GM12878 (cell line): ENCODE measurements around the gene CDYL2.

Experiments used
- CREB1 ChIP-seq: IDR thresholded peaks from 2 replicates; pipeline ENCODE4 v1.6.1; 2012; ENCODE audit warnings: low read depth, mild to moderate bottlenecking, inconsistent platforms
- GABPA ChIP-seq: IDR thresholded peaks from 2 replicates; pipeline ENCODE4 v1.6.1; 2014; ENCODE audit warnings: antibody characterized with exemption, low read depth, mild to moderate bottlenecking, inconsistent platforms
- MXI1 ChIP-seq: fragments of 150-350 bp; IDR thresholded peaks from 2 replicates; pipeline ENCODE4 v1.6.1; 2011; ENCODE audit warnings: low read depth, mild to moderate bottlenecking, inconsistent platforms, low read length, improper control_type of control experiment
- POLR2AphosphoS2 ChIP-seq: IDR thresholded peaks from 2 replicates; pipeline ENCODE4 v1.6.1; 2011; ENCODE audit warnings: low read depth, mild to moderate bottlenecking, low read length, improper control_type of control experiment, moderate library complexity
- POU2F2 ChIP-seq: IDR thresholded peaks from 3 replicates; pipeline ENCODE4 v1.6.1; 2011; ENCODE audit warnings: low read depth, mild to moderate bottlenecking, low read length, borderline replicate concordance
- SIN3A ChIP-seq: IDR thresholded peaks from 2 replicates; pipeline ENCODE4 v1.6.1; 2012; ENCODE audit warnings: low read depth, low read length, improper control_type of control experiment
- SMC3 ChIP-seq: IDR thresholded peaks from 2 replicates; pipeline ENCODE4 v1.6.1; 2011; ENCODE audit warnings: low read length, improper control_type of control experiment, borderline replicate concordance
- TCF12 ChIP-seq: IDR thresholded peaks from 2 replicates; pipeline ENCODE4 v1.6.1; 2011; ENCODE audit warnings: low read depth, mild to moderate bottlenecking, low read length
- ZNF274 ChIP-seq: IDR thresholded peaks from one replicate; pipeline ENCODE4 v1.8.0; 2011; ENCODE audit not compliant: insufficient read length, insufficient read depth
- TF ChIP-seq, protein P1 (sequence below), 3 experiments: IDR thresholded peaks in 2 of 3; conservative IDR thresholded peaks in 1 of 3; 2 replicates each; pipeline ENCODE4 v1.5.1; 2011; ENCODE audit warnings: low read depth in 3 of 3, low read length in 3 of 3, mild to moderate bottlenecking in 3 of 3, control low read depth in 2 of 3, moderate library complexity in 2 of 3, inconsistent platforms in 1 of 3, mixed read lengths in 1 of 3; ENCODE audit not compliant: control insufficient read depth in 2 of 3, insufficient read depth in 1 of 3; ENCODE audit errors: extremely low read depth in 1 of 3
- TF ChIP-seq, protein P2 (sequence below): IDR thresholded peaks from 2 replicates; pipeline ENCODE4 v1.6.1; 2012; ENCODE audit warnings: mild to moderate bottlenecking, low read depth, low read length
- TF ChIP-seq, protein P3 (sequence below): IDR thresholded peaks from 2 replicates; pipeline ENCODE4 v1.6.1; 2011; ENCODE audit warnings: low read depth, low read length, improper control_type of control experiment, borderline replicate concordance

DNA sequence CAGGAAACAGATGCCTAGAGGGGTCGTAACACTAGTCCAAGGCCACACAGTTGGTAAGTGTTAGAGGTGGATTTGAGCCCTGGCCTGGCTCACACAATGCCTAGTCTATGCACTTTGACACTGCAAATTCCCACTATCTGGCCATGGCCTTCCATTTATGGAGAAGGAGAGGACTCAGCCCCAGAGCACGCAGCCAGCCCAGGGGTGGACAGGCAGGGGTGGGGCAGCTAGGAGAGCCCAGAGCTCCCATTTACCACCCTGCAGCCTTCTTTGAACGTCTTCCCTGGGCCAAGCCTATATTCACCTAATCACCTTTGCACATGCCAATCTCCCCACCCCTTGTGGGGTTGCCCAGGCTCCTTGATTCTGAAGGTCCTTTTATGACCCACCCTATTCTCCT lies 182.4 kb downstream of the CDYL2 start:
- TF ChIP-seq, protein P1, sequence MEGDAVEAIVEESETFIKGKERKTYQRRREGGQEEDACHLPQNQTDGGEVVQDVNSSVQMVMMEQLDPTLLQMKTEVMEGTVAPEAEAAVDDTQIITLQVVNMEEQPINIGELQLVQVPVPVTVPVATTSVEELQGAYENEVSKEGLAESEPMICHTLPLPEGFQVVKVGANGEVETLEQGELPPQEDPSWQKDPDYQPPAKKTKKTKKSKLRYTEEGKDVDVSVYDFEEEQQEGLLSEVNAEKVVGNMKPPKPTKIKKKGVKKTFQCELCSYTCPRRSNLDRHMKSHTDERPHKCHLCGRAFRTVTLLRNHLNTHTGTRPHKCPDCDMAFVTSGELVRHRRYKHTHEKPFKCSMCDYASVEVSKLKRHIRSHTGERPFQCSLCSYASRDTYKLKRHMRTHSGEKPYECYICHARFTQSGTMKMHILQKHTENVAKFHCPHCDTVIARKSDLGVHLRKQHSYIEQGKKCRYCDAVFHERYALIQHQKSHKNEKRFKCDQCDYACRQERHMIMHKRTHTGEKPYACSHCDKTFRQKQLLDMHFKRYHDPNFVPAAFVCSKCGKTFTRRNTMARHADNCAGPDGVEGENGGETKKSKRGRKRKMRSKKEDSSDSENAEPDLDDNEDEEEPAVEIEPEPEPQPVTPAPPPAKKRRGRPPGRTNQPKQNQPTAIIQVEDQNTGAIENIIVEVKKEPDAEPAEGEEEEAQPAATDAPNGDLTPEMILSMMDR (IDR thresholded peaks at IDR 0.05 in 2 of 3, conservative IDR thresholded peaks at IDR 0.05 in 1 of 3; ENCODE audit: control insufficient read depth in 2 of 3, extremely low read depth in 1 of 3, insufficient read depth in 1 of 3, low read depth in 3 of 3, low read length in 3 of 3): no peak
- no peak for TF ChIP-seq GABPA
- TF ChIP-seq SMC3: no peak
- TF ChIP-seq, protein P2, sequence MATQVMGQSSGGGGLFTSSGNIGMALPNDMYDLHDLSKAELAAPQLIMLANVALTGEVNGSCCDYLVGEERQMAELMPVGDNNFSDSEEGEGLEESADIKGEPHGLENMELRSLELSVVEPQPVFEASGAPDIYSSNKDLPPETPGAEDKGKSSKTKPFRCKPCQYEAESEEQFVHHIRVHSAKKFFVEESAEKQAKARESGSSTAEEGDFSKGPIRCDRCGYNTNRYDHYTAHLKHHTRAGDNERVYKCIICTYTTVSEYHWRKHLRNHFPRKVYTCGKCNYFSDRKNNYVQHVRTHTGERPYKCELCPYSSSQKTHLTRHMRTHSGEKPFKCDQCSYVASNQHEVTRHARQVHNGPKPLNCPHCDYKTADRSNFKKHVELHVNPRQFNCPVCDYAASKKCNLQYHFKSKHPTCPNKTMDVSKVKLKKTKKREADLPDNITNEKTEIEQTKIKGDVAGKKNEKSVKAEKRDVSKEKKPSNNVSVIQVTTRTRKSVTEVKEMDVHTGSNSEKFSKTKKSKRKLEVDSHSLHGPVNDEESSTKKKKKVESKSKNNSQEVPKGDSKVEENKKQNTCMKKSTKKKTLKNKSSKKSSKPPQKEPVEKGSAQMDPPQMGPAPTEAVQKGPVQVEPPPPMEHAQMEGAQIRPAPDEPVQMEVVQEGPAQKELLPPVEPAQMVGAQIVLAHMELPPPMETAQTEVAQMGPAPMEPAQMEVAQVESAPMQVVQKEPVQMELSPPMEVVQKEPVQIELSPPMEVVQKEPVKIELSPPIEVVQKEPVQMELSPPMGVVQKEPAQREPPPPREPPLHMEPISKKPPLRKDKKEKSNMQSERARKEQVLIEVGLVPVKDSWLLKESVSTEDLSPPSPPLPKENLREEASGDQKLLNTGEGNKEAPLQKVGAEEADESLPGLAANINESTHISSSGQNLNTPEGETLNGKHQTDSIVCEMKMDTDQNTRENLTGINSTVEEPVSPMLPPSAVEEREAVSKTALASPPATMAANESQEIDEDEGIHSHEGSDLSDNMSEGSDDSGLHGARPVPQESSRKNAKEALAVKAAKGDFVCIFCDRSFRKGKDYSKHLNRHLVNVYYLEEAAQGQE: no peak
- no peak for TF ChIP-seq ZNF274
- no peak for TF ChIP-seq POU2F2
- TF ChIP-seq MXI1: no peak
- no peak for TF ChIP-seq TCF12
- TF ChIP-seq, protein P3, sequence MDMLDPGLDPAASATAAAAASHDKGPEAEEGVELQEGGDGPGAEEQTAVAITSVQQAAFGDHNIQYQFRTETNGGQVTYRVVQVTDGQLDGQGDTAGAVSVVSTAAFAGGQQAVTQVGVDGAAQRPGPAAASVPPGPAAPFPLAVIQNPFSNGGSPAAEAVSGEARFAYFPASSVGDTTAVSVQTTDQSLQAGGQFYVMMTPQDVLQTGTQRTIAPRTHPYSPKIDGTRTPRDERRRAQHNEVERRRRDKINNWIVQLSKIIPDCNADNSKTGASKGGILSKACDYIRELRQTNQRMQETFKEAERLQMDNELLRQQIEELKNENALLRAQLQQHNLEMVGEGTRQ: no peak
- no peak for TF ChIP-seq POLR2AphosphoS2
- no peak for TF ChIP-seq CREB1
- no peak for TF ChIP-seq SIN3A
